HT1080 (cell line): ENCODE measurements around the gene ZNF740. TPM values are rescaled to one million over a fixed set of nuclear protein-coding genes. Genes with fewer than 3 reads are reported as not detected.

Experiments used
- DNase-seq: peaks from one replicate; pipeline ENCODE4 v3.0.0-alpha.2; 2015; ENCODE audit warnings: low read depth
- total RNA-seq: library from RNA; depleted of rRNA; stranded (reverse); fragments of >200 nt; shearing (Covaris generic); gene quantifications from 2 replicates; pipeline ENCODE4 v1.2.3, GENCODE V29; 2014

Gene ZNF740
- total RNA-seq, 1 experiment from 2014 or later = 15.9 TPM

DNA sequence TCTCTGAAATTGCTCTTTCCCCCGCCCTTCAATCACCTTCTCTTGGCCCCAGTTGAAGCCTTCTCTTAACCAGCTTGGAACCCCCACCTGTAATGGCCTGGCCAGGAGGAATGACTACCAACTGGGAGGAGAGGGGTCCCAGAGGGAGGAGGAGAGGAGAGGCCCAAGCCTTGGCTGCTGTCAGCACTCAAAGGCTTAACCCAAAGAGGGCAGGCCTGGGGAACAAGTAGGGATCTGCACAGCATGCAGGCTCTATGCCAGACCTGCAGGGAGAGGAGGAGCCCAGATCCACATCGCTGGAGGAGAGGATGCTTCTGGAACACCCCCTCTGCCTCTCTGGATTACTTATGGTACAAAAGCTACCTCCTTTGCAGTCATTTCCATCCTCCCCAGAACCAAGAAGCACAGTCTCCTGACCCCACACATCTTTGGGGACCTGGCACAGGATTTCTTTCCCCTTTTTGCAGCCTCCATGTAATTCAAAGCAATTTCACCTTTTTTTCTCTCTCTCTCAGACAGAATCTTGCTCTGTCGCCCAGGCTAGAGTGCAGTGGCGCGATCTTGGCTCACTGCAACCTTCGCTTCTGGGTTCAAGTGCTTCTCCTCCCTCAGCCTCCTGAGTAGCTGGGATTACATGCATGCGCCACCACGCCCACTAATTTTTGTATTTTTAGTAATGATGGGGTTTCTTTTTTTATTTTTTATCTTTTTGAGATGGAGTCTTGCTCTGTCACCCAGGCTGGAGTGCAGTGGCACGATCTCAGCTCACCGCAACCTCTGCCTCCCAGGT is 45.3 kb downstream of the ZNF740 start:
- no peak for DNase-seq

DNA sequence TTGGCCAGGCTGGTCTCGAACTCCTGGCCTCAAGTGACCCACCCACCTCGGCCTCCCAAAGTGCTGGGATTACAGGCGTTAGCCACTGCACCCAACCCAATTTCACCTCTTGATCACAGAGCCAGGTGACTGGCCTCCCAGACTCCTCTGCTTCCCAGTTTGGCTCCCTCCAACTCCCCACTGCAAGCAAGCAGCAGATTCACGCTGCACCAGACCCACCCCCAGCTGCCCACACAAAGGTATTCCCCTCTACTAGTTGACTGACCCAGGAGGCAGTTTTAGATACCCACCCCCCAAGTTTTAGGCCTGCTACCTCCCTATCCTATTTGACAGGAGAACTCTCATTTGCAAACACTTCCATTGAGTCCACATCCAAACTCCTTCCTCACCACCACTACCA is 46.3 kb downstream of the ZNF740 start:
- DNase-seq = no peak

DNA sequence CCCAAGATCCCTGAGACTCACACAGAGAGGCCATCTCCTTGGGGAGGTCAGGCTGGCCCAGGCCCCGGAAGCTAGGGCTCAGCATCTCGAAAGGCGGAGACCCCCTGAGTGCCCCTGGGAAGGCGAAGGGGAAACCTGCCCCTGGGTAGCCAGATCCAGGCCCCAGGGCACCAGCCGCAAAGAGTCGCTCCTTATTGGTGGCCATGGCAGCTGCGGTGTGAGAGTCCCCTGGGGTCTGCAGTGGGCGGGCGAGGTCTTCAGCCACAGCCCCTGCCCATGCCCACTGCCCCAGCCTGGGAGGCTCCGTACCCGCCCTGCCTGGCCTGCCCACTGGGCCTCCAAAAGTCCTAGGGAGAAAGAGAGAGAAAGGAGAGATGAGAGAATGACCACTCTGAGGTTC is 46.8 kb downstream of the ZNF740 start:
- DNase-seq = no peak

DNA sequence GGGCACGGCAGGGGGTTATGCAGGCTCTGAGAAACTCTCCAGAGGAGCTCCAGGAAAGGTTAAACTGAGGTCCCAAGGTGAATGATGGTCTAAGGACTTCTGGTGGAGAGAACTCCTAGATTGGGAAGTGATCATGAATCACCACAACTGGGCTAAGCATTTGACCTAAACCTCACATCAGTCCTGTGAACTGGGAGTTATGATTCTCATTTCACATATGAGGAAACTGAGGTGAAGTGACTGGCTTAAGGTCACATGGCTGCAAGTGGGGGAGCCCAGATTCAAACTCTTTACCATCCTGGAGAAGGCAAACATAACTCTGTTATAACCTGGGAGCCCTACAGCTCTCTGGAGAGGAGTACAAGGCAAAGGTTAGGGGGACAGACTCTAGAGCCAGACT is 47.3 kb downstream of the ZNF740 start:
- DNase-seq = no peak

DNA sequence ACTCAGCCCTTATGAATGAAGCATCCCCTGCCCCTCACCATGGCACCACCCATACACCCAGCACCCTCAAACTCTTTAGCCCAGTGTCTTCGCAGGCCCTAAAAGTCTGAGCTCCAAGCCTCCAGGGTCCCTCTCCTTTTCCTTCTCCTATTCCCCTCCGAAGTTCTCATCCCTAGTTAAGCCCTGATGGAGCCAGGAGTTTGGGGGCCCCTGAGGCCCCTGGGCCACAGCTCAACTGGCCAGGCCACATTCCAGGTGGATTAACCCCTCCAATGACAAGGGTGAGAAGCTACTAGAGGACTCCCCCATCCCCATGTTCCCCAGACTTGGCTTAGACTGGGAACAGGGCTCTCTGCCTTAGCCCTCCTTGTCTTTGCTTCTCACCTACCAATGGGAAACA is 48.9 kb downstream of the ZNF740 start:
- no peak for DNase-seq

DNA sequence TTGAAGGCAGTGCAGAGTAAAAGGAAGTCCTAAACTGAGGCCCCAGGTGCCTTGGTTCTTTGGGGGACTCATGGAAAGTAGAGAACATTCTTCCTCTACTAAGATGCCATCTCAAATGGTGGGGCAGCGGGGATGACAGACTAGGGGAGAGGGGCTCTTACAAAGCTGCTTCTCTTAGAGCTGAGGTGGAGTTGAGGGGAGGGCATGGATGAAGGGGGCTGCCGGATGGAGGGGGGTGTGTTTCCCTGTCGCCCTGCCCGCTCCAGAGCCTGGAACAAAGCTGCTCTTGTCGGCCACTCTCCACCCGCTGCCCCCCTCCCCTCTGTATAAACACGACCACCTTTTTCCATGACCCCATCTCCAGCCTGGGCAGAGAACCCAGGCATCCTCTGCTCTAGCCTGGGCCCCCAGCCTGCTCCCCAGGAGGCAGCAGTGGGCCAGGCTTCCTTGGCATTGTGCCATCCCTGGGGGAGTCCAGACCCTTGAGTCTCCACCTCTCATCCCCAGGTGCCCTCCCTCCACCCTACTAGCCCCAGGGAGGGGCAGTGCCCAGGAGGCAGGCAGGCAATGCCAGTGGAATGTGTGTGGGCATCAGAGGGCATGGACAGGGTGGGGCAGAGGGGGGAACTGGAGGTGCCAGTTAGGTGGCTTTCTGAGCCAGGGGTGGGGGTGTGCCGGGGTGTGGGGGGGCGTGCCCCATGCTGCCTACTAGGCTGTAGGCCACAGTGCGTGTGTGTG is 49.8 kb downstream of the ZNF740 start:
- DNase-seq = no peak

DNA sequence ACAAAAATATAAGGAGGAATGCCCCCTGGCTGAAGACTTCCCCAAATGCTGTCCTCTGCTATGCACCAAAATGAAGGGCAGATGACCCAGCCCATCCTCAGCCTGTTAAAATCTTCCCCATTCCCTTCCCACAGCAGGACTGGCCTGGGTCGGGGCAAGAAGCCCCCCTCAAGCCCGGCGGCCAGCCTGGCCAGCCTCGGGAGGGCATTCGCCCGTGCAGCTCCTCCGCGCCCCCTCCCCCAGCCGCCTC is 51.1 kb downstream of the ZNF740 start:
- DNase-seq = no peak

DNA sequence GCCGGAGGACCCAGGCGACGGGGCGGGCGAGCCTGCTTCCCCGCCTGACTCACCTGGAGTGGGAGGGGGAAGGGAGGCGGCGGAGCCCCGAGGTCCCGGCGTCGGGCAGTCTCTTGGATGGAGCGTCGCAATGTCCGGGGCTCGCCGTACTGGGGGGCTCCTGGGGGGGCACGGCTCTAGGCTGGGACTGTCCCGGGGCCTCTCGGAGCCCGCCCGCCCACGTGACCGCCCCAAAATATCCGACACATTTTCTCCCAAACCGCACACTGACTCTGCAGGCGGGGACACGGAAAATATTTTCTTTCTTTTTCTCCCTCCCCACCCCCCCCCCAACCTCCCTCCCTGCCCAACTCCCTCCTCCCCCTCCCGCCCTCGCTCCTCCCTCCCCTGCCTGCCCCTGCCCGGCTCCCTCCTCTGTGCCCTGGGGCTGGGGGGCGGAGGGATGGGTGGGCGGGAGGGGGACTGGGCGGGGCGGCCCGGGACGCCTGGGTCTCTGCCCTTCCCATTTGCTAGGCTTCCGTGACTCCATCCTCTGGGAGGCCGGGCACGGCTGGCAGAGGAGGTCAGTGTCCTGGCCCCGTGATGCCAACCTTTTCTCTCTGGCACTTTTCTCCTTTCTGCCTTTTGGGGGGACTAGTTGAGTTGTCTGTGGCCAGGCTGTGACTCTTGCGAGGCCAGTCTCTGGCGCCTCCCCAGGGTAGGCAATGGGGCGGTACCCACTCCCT is 51.6 kb downstream of the ZNF740 start, which contains the start of gene RARG:
Gene RARG, minus strand, starts transcription at position 289 of the 725 bp plus-strand sequence. CDS start 4,664 bp downstream, outside the sequence.
- DNase-seq = peak; percentile 61

DNA sequence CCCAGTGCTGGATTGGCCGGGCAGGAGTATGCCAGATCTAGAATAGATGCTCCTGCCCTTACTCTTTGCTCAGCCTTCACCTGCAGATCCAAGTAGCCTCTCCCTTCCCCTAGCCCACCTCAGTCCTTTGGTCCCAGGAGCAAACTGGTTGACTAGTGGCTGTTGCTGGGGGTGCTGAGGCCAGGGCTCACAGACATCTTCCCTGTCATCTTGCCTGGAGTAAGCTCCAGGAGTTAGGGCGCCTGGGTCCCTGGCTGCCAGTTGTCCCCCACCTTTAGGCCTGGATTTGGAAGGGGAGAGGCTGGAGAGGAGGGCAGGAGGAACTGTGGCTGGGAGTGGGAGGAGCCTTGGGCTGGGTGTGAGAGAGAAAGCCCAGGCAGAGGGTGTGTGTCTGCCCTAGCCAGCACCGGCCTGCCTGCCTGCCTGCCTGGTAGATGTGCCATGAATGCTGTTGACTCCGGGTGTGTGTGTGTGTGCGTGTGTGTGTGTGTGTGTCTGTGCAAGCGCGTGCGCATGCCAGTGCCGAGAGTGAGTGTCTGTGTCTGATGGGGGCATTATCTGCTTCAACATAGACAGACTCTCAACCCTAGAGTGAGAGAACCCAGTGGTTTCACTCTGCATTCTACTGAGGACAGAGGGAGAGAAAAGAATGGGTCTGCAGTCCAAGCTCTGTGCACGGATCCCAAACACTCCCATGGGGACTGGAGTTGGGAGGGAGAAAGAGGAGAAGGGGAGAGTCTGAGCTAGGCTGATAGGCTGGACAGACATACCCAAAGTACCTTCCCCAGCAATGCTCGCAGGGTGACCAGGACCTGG is 52.3 kb downstream of the ZNF740 start:
- DNase-seq = peak; percentile 37

DNA sequence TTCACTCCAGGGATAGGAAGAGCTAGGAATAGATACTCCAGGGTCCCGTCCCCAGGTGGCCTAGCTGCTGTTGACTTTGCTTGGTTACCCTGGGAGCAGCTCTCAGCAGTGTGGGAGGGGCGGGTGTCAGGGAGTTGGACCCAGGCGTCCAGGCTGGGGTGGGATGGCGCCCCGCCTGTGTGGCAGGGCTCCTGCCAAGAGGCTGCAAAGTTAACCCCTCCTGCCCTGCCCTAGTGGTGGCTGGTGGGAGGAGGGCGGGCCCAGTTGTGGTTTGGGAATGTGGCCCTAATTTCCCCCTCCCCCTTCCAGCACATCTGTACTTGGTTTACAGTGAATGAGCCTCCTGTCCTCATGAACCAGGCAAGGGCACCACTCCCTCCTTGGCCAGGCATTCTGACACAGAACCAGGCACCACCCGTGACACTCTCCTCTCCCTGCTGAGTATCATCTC is 53.2 kb downstream of the ZNF740 start:
- no peak for DNase-seq

DNA sequence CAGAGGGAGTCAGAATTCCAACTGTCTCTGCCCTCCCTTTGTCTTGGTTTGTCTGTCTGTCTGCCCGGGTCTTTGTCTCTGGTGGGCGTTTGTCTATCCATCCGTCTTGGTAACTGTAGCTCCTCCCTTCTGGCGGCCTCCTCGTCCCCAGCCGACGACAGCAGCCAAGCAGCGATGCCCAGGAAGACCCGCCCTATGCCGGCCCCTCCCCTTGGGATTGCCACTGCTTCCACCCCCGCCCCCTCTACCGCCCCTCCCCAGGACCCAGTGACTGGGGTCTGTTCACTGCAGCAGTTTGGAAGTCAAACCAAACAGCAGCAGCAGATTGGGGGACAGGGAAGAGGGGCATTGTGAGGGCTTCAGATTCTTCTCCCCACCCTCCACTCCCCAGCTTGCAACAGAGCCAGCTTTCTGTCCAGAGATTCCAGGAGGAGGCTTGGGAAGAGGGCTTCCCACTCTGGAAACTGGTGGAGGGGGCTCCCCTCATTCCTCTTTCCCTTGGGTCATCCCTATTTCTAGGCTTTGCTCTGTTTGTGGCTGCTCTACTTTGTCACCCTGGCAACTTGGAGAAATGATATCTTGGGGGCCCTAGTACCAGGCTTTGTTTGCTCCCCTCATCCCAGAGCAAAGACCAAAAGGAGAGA is 53.9 kb downstream of the ZNF740 start:
- DNase-seq = no peak

DNA sequence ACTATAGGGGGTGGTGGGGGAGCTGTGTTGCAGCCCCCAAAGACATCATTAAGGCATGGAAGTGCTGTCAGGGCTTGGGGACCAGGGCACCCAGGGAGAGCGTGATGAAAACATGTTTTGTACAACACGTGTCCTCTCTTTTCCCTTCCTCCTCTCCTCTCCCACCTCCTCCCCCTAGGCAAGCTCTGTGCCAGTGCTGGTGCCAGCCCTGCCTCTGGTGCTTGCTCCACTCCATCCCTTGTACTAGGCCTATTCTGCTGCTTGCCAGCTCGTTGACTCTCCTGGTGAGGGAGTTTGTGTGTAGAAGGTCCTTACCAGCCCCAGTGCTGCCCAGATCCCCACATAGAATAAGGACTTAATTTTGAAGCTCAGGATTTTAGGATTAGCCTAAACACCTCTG is 54.6 kb downstream of the ZNF740 start:
- no peak for DNase-seq

DNA sequence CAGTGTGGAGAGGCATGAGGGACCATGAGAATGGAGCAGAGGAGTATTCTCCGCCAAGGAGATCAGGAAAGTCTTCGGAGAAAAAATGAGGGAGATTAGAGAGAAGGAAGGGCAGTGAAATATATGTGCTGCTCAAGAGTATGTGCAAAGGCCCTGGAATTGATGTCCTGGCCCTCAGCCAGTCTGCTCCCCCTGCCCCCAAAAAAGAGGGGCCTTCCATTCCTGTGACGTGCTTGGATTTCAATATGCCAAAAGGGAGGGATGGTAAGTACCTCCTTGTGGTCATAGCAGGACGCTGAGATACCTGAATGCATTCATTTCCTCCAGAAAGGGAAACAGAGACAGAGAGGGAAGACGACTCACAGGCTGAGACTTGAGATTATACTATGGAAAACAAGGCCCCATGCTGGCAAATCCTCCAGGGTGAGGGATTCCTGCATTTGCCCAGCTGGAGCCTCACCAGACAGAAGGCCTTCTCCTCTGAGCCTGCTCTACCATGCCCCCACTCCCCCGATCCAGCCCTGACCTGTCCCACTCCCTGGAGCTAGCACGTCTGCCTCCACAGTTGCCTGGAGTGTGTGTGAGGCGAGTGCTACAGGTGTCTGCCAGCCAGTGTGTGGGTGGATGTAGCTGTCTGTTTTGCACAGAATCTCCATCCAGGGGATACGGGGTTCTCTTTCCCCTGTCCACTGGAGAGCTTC is 55.4 kb downstream of the ZNF740 start:
- DNase-seq = no peak

DNA sequence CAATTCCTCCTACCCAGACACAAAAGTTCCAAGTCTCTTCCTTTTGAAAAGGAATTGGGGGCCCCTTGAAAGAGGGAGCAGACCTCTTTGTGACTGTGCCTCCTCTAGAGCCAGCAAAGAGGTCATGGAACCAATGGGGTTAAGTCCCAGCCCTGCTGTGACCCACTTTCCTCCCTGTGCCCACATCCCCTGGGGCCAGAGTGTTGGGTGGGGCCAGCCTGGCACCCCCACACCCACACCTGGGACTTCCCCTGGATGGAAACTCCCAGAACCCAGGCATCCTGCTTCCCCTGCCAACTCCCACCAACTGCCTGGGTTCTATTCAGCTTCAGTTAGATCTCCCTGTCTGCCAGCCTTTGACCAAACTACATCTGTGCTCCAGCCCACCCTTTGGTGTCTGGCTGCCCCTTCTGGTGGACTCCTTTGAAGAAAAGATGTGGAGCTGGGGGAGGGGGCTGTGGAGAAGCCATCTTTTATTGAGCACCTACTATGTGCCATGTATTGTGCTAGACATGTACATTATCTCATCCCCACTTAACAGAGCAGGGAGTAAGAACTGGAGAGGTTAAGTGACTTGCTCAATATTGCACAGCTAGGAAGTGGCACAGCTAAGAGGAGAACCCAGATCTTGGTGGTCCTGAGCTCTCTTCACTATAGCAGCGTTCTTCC is 56.1 kb downstream of the ZNF740 start:
- no peak for DNase-seq

DNA sequence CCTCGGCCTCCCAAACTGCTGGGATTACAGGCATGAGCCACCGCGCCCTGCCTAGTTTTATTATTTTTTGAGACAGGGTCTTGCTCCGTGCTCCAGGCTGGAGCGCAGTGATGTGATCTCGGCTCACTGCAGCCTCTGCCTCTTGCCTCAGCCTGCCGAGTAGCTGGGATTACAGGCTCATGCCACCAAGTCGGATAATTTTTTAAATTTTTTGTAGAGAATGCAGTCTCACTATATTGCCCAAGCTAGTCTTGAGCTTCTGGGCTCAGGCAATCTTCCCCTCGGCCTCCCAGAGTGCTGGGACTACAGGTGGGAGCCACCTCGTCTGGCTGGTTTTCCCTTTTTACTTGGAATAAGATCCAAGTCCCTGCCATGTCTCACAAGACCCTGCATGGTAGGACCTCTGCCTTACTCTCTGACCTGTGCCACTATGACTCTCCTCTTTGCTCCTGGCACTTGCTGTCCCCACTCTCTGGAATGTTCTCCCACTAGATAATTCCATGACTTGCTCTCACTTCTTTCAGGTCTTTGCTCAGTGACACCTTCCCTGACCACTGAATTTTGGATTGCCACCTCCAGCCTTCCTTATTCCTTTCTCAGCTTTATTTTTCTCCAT is 59.2 kb downstream of the ZNF740 start:
- no peak for DNase-seq

DNA sequence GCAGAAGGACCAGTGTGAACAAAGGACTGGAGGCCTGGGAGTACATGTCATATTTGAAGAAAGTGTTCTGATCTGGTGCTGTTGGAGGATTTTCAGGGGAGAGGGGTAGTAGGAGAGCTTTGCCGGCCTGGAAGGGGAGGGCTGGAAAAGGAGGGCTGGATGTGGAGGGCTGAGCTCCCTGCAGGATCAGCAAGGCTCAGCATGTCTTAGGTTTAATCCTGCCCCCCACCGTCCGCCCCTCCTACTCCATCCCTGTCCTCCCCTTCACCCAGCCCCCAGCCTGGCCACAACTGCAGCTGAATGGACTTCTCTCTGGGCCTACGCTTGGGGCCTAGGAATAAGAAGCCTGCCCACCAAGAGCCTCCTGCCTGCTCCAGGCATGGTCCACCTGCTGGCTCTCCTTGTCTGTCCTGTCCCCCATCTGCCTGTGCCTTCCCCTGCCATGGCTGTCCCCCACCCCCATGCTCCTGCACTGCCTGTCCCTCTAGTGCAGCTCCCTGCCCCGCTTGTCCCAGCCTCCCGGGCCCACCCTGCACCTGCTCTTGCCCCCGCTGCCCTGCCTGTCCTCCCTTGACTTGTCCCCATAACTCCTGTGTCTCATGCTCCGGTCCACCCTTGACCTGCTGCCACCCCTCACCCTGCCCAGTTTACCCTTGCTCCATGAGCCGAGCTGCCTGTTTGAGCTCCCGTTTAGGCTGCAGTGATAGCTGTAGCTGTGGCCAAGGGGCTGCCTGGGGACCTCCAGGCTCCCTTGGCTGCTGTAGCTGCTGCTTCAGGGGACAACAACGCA is 61.3 kb downstream of the ZNF740 start:
- no peak for DNase-seq

DNA sequence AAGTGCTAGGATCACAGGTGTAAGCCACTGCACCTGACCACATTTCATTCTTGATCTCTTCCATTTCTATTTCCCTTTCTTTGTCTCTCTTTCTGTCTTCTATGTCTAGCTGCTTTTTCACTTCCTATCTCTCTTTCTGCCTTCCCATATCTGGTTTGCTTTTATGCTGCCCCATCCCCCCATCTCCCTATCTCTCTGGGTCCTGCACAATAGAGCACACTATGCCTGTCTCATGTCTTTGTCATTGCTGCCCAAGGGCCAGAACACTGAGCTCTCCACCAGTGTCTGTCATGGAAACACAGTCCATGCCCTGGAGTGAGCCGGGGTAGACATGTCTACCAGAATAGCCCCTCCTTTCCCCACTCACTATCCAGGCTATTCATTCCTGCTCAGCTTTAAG is 63.8 kb downstream of the ZNF740 start:
- DNase-seq = no peak
